ENCODE results near the gene AFAP1. TPM values are rescaled to one million over a fixed set of nuclear protein-coding genes. Genes with fewer than 3 reads are reported as not detected.

Gene AFAP1
- total RNA-seq, 1 donor from 2014 or later: 57.6 TPM

GRCh38 chr4:7966281-7967062, 26.8 kb upstream of the AFAP1 start:
- H3K4me1 Mint-ChIP-seq (ENCODE audit: low read depth): peaks cover 61% of the 10 kb centered on the region
- no peak overlapping the region for H3K4me3 Mint-ChIP-seq (ENCODE audit: low read depth)
- intact Hi-C loops (cut with micrococcal nuclease): loop anchor here (10.0 kb wide), 1 partner anchor 1782 kb away; no protein-coding TSS in a partner anchor
- no peaks in the 10 kb centered on the region for H3K27me3 Mint-ChIP-seq (ENCODE audit: low read depth)
- peak overlapping the region; percentile 30 for H3K27ac Mint-ChIP-seq
- DNase-seq (ENCODE audit: low spot score): no peak
- no peaks in the 10 kb centered on the region for H3K9me3 Mint-ChIP-seq
- H3K36me3 Mint-ChIP-seq (ENCODE audit: low read depth): peaks cover 18% of the 10 kb centered on the region

- intact Hi-C loops (cut with micrococcal nuclease): loop anchor here (5.0 to 10.0 kb wide), 2 partner anchors 163 to 1780 kb away; no protein-coding TSS in a partner anchor
- Mint-ChIP-seq H3K4me1 (ENCODE audit: low read depth) (peaks cover 67% of the 10 kb centered on the region), H3K4me3 (ENCODE audit: low read depth) (no peak overlapping the region), H3K27me3 (ENCODE audit: low read depth) (no peaks in the 10 kb centered on the region), H3K27ac (peak overlapping the region; percentile 63), H3K36me3 (ENCODE audit: low read depth) (peaks cover 4% of the 10 kb centered on the region), H3K9me3 (no peaks in the 10 kb centered on the region)
- no peak for DNase-seq (ENCODE audit: low spot score)
These were observed 25.4 kb upstream of the AFAP1 start for GRCh38 chr4:7964890-7965662.

- Mint-ChIP-seq H3K9me3 (no peaks in the 10 kb centered on the region), H3K27me3 (ENCODE audit: low read depth) (no peaks in the 10 kb centered on the region), H3K4me1 (ENCODE audit: low read depth) (peaks cover 63% of the 10 kb centered on the region), H3K36me3 (ENCODE audit: low read depth) (no peaks in the 10 kb centered on the region), H3K4me3 (ENCODE audit: low read depth) (no peak overlapping the region), H3K27ac (peak overlapping the region; percentile 63)
- intact Hi-C loops (cut with micrococcal nuclease): loop anchor here (5.0 to 10.0 kb wide), 2 partner anchors 162 to 1780 kb away; no protein-coding TSS in a partner anchor
- DNase-seq (ENCODE audit: low spot score): no peak
These were observed 24.8 kb upstream of the AFAP1 start for GRCh38 chr4:7964459-7964858.

DNA sequence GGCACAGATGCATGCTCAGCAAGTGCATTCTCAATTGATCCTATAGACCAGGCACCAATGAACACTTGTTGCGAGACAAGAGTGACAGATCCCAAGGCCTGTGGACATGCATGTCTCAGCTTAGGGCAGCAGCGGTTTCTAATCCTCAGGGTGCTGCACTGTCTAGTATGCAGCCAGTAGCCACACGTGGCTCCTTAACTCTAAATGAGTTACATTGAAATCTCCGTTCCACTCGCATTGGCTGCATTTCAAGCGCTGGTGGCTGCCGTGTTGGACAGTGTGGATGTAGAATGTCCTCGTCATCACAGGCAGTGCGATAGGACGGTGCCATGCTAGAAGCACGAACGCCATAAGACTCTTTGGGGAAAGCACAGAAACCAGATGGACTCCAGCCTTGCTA, 24.0 kb upstream of the AFAP1 start:
- no peaks in the 10 kb centered on the region for H3K9me3 Mint-ChIP-seq
- H3K27me3 Mint-ChIP-seq (ENCODE audit: low read depth): no peaks in the 10 kb centered on the region
- H3K4me1 Mint-ChIP-seq (ENCODE audit: low read depth): peaks cover 62% of the 10 kb centered on the region
- intact Hi-C loops (cut with micrococcal nuclease): loop anchor here (5.0 to 10.0 kb wide), 2 partner anchors 161 to 1779 kb away; no protein-coding TSS in a partner anchor
- H3K36me3 Mint-ChIP-seq (ENCODE audit: low read depth): no peaks in the 10 kb centered on the region
- no peak overlapping the region for H3K4me3 Mint-ChIP-seq (ENCODE audit: low read depth)
- H3K27ac Mint-ChIP-seq: peak overlapping the region; percentile 31
- DNase-seq (ENCODE audit: low spot score): no peak

DNA sequence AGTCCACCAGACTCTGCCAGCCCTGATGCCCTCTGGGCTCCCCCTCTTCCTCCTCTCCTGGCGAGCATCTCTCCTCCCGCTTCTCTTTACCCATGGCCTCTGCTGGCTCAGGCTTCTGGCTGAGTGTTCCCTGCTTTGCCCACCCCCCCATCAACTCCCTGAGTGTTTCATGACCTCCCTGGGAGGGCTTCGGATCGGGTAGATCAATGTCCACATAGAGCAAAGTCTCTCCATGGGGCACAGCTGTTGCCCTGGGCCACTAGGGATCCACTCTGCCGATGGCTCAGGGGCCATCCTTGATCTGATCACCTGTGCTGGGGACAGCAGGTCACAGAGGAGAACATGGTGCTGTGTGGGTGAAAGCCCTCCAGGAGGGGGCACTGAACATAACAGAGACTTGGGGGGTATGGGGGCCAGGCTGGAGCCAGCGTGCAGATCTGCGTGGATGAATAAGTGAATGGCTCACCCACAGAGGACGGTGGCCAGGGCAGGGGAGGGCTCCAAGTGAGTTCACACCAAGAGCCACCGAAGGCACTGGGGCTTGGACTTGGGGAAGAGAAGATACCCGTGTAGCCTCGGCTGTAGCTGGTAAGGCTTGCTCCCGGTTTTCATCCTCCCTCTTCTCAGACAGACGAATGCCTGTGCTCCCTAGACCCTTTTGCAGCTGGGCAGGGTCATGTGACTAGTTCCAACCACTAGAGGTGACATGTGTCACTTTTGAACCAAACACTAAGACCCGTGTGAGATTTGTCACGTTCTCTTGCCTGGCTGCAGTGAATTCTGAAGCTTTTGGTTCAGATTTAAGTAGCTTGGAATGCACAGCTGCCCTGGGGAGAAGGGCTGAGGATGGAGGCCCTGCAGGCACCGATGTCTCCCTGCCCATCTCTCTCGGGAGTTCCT, 23.2 kb upstream of the AFAP1 start:
- Mint-ChIP-seq H3K27me3 (ENCODE audit: low read depth) (no peaks in the 10 kb centered on the region), H3K4me3 (ENCODE audit: low read depth) (no peak overlapping the region), H3K36me3 (ENCODE audit: low read depth) (no peaks in the 10 kb centered on the region), H3K27ac (peak overlapping the region; percentile 87), H3K9me3 (no peaks in the 10 kb centered on the region), H3K4me1 (ENCODE audit: low read depth) (peaks cover 58% of the 10 kb centered on the region)
- no peak for DNase-seq (ENCODE audit: low spot score)
- intact Hi-C loops (cut with micrococcal nuclease): loop anchor here (5.0 to 10.0 kb wide), 2 partner anchors 161 to 1778 kb away; no protein-coding TSS in a partner anchor

DNA sequence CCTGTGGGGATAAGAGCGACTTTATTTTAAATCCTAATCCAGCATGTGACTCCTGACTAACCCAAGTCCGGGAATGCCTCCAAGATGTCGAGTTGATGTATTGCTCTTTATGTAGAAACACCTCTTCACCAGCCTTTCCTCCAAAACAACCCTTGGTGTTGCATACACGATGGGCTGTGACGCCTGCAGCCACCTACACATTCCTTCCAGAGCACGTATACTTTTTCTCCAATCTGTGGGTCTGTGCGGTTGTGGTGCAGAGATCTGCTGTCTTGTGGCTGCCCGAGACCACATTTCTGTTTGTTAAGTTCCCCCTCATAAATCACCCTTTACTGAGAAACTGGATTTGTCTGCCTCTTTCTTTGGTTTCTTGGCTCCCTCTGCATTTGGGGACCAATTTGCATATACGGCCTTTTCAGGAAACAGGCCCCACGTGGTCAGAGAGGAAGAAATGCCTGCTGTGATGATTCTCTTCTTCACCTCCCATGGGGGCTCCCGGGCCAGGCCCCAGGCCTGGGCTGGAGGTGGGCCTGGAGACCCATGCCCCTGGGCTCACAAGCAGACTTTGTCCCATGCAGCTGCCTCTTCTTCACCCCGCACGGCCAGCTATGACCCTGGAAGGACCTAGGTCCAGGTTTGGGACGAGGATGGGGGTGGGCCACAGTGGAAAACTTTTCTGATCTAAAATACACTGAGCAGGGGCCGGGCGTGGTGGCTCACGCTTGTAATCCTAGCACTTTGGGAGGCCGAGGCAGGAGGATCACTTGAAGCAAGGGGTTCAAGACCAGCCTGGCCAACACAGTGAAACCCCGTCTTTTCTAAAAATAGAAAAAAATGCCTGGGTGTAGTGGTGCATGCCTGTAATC, 21.4 kb upstream of the AFAP1 start:
- Mint-ChIP-seq H3K27me3 (ENCODE audit: low read depth) (no peaks in the 10 kb centered on the region), H3K9me3 (no peaks in the 10 kb centered on the region), H3K36me3 (ENCODE audit: low read depth) (no peaks in the 10 kb centered on the region), H3K27ac (peak overlapping the region; percentile 94), H3K4me1 (ENCODE audit: low read depth) (peaks cover 53% of the 10 kb centered on the region), H3K4me3 (ENCODE audit: low read depth) (peak overlapping the region; percentile 20)
- peak; percentile 59 for DNase-seq (ENCODE audit: low spot score)
- intact Hi-C loops (cut with micrococcal nuclease): loop anchor here (1.0 to 10.0 kb wide), 7 partner anchors 8 to 1776 kb away; no protein-coding TSS in a partner anchor

DNA sequence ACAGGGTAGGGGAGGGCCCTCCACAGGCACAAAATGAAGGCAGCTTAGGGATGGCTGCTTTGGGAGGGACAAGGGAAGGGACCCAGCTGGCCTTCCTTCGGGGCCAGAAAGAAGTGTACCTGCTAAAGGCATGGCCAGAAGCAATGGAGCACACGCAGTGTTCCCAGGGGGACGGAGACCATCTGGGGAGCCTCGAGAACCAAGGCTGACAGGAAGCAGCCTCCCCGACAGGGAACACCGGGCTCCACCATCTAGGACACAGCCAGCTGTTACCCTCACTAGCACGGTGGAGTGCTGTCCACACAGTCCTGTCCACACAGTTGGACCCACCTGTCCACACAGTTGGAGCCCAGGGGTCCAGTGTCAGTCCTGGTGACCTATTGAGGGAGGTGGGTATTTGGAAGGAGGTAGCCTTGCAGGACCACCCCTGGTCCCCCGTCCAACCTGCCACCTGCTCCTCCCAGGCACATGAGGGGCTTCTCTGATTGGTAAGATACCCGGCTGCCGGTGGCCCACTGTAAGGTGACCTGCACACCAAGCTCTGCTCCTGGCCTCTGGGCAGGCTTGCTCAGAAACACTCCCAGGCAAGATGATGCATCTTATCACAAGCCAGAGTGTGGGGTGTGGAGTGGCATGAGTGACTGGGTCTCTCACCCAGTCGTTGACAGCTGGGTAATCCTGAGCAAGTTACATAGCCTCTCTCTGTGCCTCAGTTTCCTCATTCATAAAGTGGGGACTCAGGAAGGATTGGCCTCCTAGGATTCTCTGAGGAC, 20.5 kb upstream of the AFAP1 start:
- DNase-seq (ENCODE audit: low spot score): no peak
- no peaks in the 10 kb centered on the region for H3K9me3 Mint-ChIP-seq
- H3K27me3 Mint-ChIP-seq (ENCODE audit: low read depth): no peaks in the 10 kb centered on the region
- peaks cover 47% of the 10 kb centered on the region for H3K4me1 Mint-ChIP-seq (ENCODE audit: low read depth)
- intact Hi-C loops (cut with micrococcal nuclease): loop anchor here (1.0 to 10.0 kb wide), 6 partner anchors 9 to 1775 kb away; no protein-coding TSS in a partner anchor
- peak overlapping the region; percentile 94 for H3K27ac Mint-ChIP-seq
- no peaks in the 10 kb centered on the region for H3K36me3 Mint-ChIP-seq (ENCODE audit: low read depth)
- H3K4me3 Mint-ChIP-seq (ENCODE audit: low read depth): peak overlapping the region; percentile 20

GRCh38 chr4:7959078-7959477, 19.4 kb upstream of the AFAP1 start:
- Mint-ChIP-seq H3K36me3 (ENCODE audit: low read depth) (no peaks in the 10 kb centered on the region), H3K4me3 (ENCODE audit: low read depth) (no peak overlapping the region), H3K27me3 (ENCODE audit: low read depth) (no peaks in the 10 kb centered on the region), H3K9me3 (no peaks in the 10 kb centered on the region), H3K4me1 (ENCODE audit: low read depth) (peaks cover 36% of the 10 kb centered on the region), H3K27ac (peak overlapping the region; percentile 48)
- DNase-seq (ENCODE audit: low spot score): no peak
- intact Hi-C loops (cut with micrococcal nuclease): no loop called here

DNA sequence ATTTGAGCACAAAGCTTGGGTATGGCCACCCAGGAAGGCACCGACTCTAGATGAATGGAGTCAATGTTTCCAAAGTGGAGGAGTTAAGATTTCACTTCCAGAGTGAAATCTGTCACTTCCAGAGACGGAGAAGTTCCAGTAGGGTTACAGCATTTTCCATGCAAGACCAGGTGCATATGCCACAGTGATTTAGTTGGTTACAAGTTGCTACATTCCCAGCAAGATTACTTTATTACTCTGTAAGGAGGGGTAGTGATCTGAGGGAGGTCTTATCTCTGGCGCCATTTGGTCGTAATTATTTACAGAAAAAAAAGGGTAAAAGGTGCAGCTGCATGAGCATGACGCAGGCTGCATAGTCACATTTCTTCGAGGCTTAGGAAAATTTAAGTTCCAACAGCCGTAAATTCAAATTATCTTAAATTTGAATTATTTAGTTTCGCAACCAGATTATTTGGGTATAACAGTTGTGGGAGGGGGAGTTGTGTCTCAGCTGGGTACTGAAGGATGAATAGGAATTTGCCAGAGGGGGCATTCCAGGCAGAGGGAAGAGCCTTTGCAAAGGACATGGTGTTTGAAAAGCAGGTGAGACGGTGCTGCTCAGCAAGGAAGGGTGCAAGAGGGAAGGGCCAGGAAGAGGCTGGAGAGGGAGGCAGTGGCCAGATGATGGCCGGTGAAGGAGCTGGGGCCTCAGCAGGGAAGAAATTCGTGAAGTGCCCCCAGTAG, 17.4 kb upstream of the AFAP1 start:
- Mint-ChIP-seq H3K36me3 (ENCODE audit: low read depth) (no peaks in the 10 kb centered on the region), H3K4me3 (ENCODE audit: low read depth) (no peak overlapping the region), H3K27me3 (ENCODE audit: low read depth) (no peaks in the 10 kb centered on the region), H3K4me1 (ENCODE audit: low read depth) (peaks cover 22% of the 10 kb centered on the region), H3K27ac (peak overlapping the region; percentile 2), H3K9me3 (peaks cover 8% of the 10 kb centered on the region)
- intact Hi-C loops (cut with micrococcal nuclease): no loop called here
- DNase-seq (ENCODE audit: low spot score): no peak

GRCh38 chr4:7956270-7956808, 16.7 kb upstream of the AFAP1 start:
- DNase-seq (ENCODE audit: low spot score): no peak
- peaks cover 15% of the 10 kb centered on the region for H3K9me3 Mint-ChIP-seq
- no peaks in the 10 kb centered on the region for H3K36me3 Mint-ChIP-seq (ENCODE audit: low read depth)
- H3K4me3 Mint-ChIP-seq (ENCODE audit: low read depth): no peak overlapping the region
- peaks cover 21% of the 10 kb centered on the region for H3K4me1 Mint-ChIP-seq (ENCODE audit: low read depth)
- H3K27ac Mint-ChIP-seq: no peak overlapping the region
- no peaks in the 10 kb centered on the region for H3K27me3 Mint-ChIP-seq (ENCODE audit: low read depth)
- intact Hi-C loops (cut with micrococcal nuclease): no loop called here

Data from activated T-helper 2 cell treated with anti-CD3 and anti-CD28 coated beads, Interferon-gamma antibody, Interleukin-2, Interleukin-4, amounts not matched to agents 10 μg/mL and 5 μg/mL and 100 μg/mL, durations not matched to agents 14 hours and 24 hours and 36 hours (primary cell).